ENCODE measurements around the gene KRT33B. TPM values are rescaled to one million over a fixed set of nuclear protein-coding genes. Genes with fewer than 3 reads are reported as not detected.

KRT33B gene
- total and polyA plus RNA-seq, 10 of the 15 experiments (the other 5 are each of a cell fraction or from before 2014, with no cell fraction given): not detected

DNA sequence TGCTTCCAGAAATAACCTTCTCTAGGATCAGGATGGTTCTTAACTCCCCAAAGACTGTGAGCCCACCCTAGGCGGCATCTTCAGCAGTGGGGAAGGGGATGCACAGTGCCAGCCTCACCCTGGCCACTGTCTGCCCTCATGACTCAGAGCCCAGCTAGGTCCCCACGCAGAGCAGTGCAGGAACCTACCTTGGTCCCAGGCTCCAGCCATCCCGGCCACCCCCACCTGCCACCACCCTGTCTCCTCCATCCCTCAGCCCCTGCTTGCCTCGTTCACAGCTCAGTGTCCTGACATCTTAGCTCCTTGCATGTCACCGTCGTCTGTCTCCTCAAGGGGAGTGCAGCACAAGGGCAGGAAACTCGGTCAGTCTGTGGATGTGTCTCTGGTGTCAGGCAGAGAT lies 38.0 kb downstream of the KRT33B start:
- ChIA-PET POLR2A (no interaction called here), SMC1A (ENCODE audit: uncharacterized antibody, unreplicated experiment) (no interaction called here), RAD21 (ENCODE audit: unreplicated experiment) (no interaction called here), CTCF (interaction anchor here (0.9 to 3.2 kb wide), 3 partner anchors 9 to 336 kb away, joined by 3 to 14 read pairs (median 3); no protein-coding TSS in a partner anchor)
- WGBS (ENCODE audit: insufficient coverage, insufficient replicate concordance, low lambda C conversion rate, missing lambda C conversion rate): 15% methylated on average over 7 of the region's 7 CpGs
- DNase-seq (ENCODE audit: low read depth, low spot score): no peak
- Histone ChIP-seq H3K4me1 (ENCODE audit: control insufficient read depth, insufficient read depth, low read length) (no peaks in the 10 kb centered on the region), H2AFZ (ENCODE audit: control insufficient read depth, low read depth, low read length) (no peak overlapping the region), H3K4me2 (ENCODE audit: control insufficient read depth, insufficient read depth) (no peak overlapping the region), H3K27ac (ENCODE audit: control insufficient read depth, insufficient read depth) (no peak overlapping the region), H3K79me2 (ENCODE audit: control insufficient read depth, insufficient read depth, low read length) (no peaks in the 10 kb centered on the region), H3K27me3 (replicated peaks in 1 of 2; ENCODE audit: control insufficient read depth in 2 of 2, insufficient read depth in 2 of 2, low read length in 1 of 2) (no peaks in the 10 kb centered on the region; a peak in 1 of 4 replicates), H3K4me3 (no peak overlapping the region), H4K20me1 (ENCODE audit: control insufficient read depth, insufficient read depth) (no peaks in the 10 kb centered on the region), H3K36me3 (ENCODE audit: control insufficient read depth in 2 of 2, insufficient read depth in 2 of 2, low read length in 1 of 2) (no peaks in the 10 kb centered on the region), H3K9me3 (replicated peaks; ENCODE audit: control insufficient read depth, insufficient read depth, low read length) (no peaks in the 10 kb centered on the region; the same call in 2 of the 3 replicates), H3K9ac (ENCODE audit: control insufficient read depth, insufficient read depth, low read length) (no peak overlapping the region)
- ATAC-seq: no peak
- TF ChIP-seq HCFC1 (IDR thresholded peaks at IDR 0.05; ENCODE audit: low read length): no peak
- in situ Hi-C loops (cut with MboI): no loop called here
- FAIRE-seq: no peak
- no TSS peak for BruUV-seq (replicated peaks)
- intact Hi-C loops (cut with micrococcal nuclease; ENCODE audit: unreplicated experiment): no loop called here

GRCh38 chr17:41329279-41329948 lies 40.2 kb downstream of the KRT33B start:
- H3K4me1 ChIP-seq (ENCODE audit: control insufficient read depth, insufficient read depth, low read length): no peaks in the 10 kb centered on the region
- H3K9ac ChIP-seq (ENCODE audit: control insufficient read depth, insufficient read depth, low read length): no peak overlapping the region
- H3K4me3 ChIP-seq: no peak overlapping the region
- H4K20me1 ChIP-seq (ENCODE audit: control insufficient read depth, insufficient read depth): no peaks in the 10 kb centered on the region
- H3K27ac ChIP-seq (ENCODE audit: control insufficient read depth, insufficient read depth): no peak overlapping the region
- peak; percentile 66 for ATAC-seq
- SMC1A ChIA-PET (ENCODE audit: uncharacterized antibody, unreplicated experiment): no interaction called here
- no peak overlapping the region for H2AFZ ChIP-seq (ENCODE audit: control insufficient read depth, low read depth, low read length)
- no peaks in the 10 kb centered on the region; the same call in 2 of the 3 replicates for H3K9me3 ChIP-seq (replicated peaks; ENCODE audit: control insufficient read depth, insufficient read depth, low read length)
- no TSS peak for BruUV-seq (replicated peaks)
- in situ Hi-C loops (cut with MboI): no loop called here
- H3K27me3 ChIP-seq (replicated peaks in 1 of 2; ENCODE audit: control insufficient read depth in 2 of 2, insufficient read depth in 2 of 2, low read length in 1 of 2): no peaks in the 10 kb centered on the region; a peak in 1 of 4 replicates
- H3K36me3 ChIP-seq (ENCODE audit: control insufficient read depth in 2 of 2, insufficient read depth in 2 of 2, low read length in 1 of 2): no peaks in the 10 kb centered on the region
- no peak for DNase-seq (ENCODE audit: low read depth, low spot score)
- TF ChIP-seq HDGF (IDR thresholded peaks at IDR 0.05) (no peak), ZNF217 (IDR thresholded peaks at IDR 0.05) (no peak), SMC3 (IDR thresholded peaks at IDR 0.05; ENCODE audit: borderline replicate concordance, low read length) (peak; percentile 18; the same call in 1 of the 2 replicates), NR2C1 (IDR thresholded peaks at IDR 0.05) (no peak), CHD4 (IDR thresholded peaks at IDR 0.05) (no peak), SPI1 (IDR thresholded peaks at IDR 0.05; ENCODE audit: borderline replicate concordance, insufficient read depth, low read depth, low read length) (no peak), ZNF274 (IDR thresholded peaks at IDR 0.05; ENCODE audit: insufficient read depth, insufficient read length) (no peak), RAD21 (IDR thresholded peaks at IDR 0.05; ENCODE audit: insufficient read depth, low read depth, low read length) (peak; percentile 49)
- TF ChIP-seq, protein P1, sequence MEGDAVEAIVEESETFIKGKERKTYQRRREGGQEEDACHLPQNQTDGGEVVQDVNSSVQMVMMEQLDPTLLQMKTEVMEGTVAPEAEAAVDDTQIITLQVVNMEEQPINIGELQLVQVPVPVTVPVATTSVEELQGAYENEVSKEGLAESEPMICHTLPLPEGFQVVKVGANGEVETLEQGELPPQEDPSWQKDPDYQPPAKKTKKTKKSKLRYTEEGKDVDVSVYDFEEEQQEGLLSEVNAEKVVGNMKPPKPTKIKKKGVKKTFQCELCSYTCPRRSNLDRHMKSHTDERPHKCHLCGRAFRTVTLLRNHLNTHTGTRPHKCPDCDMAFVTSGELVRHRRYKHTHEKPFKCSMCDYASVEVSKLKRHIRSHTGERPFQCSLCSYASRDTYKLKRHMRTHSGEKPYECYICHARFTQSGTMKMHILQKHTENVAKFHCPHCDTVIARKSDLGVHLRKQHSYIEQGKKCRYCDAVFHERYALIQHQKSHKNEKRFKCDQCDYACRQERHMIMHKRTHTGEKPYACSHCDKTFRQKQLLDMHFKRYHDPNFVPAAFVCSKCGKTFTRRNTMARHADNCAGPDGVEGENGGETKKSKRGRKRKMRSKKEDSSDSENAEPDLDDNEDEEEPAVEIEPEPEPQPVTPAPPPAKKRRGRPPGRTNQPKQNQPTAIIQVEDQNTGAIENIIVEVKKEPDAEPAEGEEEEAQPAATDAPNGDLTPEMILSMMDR (IDR thresholded peaks at IDR 0.05 in 2 of 3, conservative IDR thresholded peaks at IDR 0.05 in 1 of 3; ENCODE audit: control insufficient read depth in 2 of 3, extremely low read depth in 1 of 3, insufficient read depth in 1 of 3, low read depth in 3 of 3, low read length in 3 of 3): peak; percentile 34 to 63 (median 44)
- CTCF ChIA-PET: interaction anchor here (1.2 kb wide), 1 partner anchor 368 kb away, joined by 3 read pairs; no protein-coding TSS in a partner anchor
- intact Hi-C loops (cut with micrococcal nuclease; ENCODE audit: unreplicated experiment): loop anchor here (10.0 kb wide), 1 partner anchor 705 kb away; no protein-coding TSS in a partner anchor
- FAIRE-seq: no peak
- WGBS (ENCODE audit: insufficient coverage, insufficient replicate concordance, low lambda C conversion rate, missing lambda C conversion rate): 25% methylated on average over 13 of the region's 13 CpGs
- H3K79me2 ChIP-seq (ENCODE audit: control insufficient read depth, insufficient read depth, low read length): no peaks in the 10 kb centered on the region
- POLR2A ChIA-PET: no interaction called here
- H3K4me2 ChIP-seq (ENCODE audit: control insufficient read depth, insufficient read depth): no peak overlapping the region
- RAD21 ChIA-PET (ENCODE audit: unreplicated experiment): no interaction called here

All from GM12878 (cell line).